Activated CD4-positive, alpha-beta T cell treated with anti-CD3 and anti-CD28 coated beads, Interleukin-2, amount 50 U/mL, for 24 hours (primary cell): ENCODE data around the gene RELA.
"Not testable (repeated sequence)": the region's sequence is repeated elsewhere in the genome, so short reads cannot be mapped to it uniquely, and the experiment has no call there.

Experiments
- DNase-seq, 2 donors: peaks; one replicate each; pipeline ENCODE4 v3.0.0-alpha.2; 2020; ENCODE audit warnings: low read depth in 1 of 2, low spot score in 1 of 2

The RELA gene

DNA sequence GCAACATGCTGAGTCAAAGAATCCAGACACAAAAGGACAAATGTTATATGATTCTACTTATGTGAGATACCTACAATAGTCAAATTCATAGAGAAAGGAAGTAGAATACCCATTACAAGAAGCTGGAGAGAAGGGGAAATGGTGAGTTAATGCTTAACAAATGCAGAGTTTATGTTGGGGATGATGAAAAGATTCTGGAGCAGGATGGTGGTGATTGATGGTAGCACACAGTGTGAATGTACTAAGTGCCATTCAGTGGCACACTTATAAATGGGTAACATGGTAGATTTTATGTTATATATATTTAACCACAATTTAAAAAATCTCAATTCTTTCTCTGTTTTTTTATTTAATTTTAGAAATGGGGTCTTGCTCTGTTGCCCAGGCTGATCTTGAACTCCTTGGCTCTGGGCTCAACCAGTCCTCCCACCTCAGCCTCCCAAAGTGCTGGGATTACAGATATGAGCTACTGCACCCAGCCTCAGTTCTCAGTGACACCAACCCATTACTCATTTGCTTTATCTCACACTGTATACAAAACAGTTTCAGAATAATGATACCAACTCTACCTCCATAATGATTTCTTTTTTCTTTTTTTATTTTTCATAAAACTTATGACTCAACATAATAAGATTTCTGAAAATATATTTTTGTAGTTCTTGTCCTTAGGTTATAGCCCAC is 9.6 kb upstream of the RELA start:
- no peak for DNase-seq

DNA sequence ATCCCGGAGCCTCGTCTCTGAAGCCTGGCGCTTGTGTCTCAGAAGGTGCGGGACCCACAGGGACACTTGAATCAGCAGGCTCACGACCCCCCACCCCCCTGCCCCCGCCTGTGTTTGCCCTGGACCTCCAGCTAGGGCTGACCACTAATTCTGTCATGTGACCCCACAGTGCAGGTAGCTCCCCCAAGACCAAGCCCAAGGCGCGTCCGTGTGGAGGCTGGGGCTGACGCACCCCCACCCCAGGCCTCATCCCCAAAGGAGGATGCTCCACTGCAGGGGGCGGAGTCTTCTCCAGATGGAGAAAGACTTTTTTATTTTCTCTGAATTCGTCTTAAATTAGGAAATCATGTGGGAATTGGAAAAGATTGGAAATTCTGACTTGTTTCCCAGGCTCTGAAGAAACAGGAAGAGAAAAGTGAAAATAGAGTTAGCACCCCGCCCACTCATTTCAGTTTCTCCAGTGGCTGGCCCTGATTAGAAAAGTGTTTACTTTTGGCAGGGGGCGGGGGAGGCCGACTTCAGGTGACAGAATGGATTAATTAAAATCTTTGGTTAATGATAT is 1.0 kb upstream of the RELA start:
- peak in 1 of 2 donors; percentile 52 for DNase-seq

DNA sequence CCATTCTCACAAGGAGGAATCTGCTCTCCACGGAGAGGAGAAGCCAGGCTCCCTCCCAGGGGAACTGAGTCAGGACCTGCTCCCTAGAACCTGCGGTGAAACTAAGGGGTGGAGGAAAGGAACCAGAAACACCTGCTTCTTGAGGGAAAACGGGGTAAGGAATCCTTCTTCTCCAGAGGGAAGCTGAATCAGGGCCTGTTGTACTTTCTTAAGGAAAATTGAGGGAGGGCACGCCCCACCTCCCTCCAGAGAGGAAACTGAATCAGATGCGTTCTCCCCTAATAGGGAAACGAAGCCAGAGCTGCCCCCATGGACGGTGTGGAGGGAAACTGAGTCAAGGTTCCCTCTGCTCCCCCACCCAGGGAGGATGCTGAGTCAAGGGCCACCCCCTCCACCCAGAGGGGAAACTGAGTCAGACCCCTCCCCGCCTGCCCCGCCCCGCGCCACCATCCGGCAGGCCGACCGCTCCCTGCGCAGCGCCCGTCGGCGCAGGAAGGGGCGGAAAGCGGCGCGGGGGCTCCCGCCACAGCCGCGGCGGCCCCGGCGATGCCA is 393 bp downstream of the RELA start:
- DNase-seq = no peak

DNA sequence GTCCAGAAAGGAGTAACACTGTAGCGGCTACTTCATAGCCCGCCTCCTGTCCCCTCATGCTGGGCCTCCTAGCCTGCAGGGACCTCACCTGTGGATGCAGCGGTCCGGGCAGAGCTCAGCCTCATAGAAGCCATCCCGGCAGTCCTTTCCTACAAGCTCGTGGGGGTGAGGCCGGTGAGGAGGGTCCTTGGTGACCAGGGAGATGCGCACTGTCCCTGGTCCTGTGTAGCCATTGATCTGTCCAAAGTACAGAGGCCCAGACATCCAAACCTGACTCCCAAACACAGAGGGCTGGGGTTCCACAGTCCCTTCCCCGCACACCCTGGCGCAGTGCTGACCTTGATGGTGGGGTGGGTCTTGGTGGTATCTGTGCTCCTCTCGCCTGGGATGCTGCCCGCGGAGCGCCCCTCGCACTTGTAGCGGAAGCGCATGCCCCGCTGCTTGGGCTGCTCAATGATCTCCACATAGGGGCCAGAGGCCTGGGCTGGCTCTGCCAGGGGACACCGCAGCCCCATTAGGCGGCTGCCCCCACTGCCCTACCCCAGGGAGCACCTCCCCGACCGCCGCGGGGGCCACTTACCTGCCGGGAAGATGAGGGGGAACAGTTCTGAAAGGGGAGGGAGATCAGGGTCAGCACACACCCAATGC is 993 bp downstream of the RELA start:
- DNase-seq = no peak

DNA sequence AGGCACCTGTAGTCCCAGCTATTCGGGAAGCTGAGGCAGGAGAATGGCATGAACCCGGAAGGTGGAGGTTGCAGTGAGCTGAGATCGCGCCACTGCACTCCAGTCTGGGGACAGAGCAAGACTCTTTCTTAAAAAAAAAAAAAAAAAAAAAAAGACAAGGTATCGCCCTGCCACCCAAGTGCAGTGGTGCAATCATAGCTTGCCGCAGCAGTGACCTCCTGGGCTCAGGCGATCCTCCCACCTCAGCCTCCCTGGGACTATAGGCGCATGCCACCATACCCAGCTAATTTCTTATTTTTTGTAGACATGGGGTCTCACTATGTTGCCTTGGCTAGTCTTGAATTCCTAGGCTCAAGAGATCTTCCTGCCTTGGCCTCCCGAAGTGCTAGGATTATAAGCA is 1.8 kb downstream of the RELA start:
- DNase-seq = not testable (repeated sequence)

DNA sequence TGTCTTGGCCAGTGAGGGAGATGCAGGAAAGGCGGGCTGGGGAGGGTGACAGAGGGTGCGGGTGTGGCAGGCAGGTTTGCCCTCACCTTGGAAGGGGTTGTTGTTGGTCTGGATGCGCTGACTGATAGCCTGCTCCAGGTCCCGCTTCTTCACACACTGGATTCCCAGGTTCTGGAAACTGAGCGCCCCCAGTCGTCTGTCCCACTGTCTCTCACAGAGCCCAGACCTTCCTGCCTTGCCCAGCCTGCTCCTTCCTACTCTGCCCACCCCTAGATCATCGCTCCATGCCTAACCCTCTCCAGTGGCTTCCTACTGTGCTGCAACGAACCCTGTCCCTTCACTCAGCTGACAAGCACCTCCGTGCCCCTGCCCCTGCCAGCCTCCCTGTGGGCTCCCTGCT is 2.7 kb downstream of the RELA start:
- DNase-seq = no peak

DNA sequence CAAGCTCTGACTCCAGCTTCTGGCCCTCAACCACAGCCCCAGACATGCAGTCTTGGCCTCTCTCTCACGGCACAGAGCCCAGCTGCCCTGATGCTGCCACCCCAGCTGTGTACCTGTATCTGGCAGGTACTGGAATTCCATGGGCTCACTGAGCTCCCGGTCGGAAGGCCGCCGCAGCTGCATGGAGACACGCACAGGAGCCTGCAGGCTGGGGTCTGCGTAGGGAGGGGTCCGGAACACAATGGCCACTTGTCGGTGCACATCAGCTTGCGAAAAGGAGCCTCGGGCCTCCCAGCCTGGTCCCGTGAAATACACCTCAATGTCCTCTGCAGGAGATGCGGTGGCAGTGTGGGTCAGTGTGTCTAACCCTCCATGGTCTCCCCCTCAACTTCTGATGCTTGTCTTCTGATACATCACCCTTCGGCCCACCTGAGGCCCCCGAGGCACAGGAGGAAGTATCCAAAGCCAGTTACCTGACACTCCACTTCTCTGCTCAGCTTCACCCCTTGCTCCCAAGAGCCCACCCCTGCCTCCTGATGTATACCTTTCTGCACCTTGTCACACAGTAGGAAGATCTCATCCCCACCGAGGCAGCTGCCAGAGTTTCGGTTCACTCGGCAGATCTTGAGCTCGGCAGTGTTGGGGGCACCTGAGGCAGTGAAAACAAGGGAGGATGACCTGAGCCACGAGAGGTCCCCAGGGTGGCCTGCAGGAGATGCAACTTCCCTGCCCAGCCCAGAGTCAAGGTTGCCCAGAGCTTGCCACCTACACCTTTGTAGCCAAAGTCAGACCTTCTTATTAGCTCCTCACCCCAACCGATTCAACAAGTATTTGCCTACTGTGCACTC is 4.3 kb downstream of the RELA start:
- no peak for DNase-seq

DNA sequence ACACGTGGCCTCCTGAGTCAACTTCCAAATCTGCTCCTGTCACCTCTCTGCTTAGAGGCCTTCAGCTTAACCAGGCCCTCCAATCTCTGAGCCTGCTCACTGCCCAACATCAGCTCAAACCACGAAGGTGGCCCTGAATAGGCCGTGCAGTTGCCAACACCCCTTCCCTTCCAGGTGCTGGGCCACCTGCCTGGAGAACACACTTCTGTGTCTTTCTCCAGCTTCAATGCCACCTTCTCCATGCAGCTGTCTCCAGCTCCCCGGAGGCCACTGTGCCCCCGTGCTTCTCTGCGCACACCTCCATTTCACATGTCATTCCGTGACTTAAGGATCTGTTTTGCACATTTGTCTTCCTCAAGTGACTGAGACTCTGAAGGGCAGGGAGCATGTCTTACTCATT is 5.3 kb downstream of the RELA start:
- no peak for DNase-seq

DNA sequence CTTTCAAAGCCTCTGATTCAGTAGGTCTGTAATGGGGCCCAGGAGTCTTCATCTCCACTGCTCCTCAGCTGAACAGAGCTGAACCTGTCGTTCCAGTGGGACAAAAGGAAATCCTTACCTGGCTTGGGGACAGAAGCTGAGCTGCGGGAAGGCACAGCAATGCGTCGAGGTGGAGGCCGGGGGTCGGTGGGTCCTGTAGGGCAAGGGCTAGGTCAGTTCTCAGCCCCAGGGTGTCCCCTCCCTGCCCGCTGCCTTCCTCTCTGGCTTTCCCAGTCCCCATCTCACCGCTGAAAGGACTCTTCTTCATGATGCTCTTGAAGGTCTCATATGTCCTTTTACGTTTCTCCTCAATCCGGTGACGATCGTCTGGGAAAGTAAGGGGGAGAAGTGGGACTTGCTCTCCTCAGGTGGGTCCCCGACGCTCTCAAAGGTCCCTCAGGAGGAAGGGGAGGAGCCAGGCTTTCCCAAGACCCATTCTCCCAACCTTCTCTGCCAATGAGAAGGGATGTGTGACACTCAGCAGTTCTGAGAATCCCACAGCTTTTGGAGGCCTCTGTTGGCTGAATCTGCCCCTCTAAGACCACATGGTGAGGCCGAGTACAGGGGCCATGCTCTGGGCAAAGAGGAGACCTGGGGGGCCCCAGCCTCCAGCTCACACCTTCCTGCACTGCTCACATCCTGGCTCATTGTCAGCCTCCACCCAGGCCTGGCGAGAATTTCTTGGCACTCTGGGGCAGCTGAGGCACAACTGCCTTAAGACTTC is 7.0 kb downstream of the RELA start:
- no peak for DNase-seq

DNA sequence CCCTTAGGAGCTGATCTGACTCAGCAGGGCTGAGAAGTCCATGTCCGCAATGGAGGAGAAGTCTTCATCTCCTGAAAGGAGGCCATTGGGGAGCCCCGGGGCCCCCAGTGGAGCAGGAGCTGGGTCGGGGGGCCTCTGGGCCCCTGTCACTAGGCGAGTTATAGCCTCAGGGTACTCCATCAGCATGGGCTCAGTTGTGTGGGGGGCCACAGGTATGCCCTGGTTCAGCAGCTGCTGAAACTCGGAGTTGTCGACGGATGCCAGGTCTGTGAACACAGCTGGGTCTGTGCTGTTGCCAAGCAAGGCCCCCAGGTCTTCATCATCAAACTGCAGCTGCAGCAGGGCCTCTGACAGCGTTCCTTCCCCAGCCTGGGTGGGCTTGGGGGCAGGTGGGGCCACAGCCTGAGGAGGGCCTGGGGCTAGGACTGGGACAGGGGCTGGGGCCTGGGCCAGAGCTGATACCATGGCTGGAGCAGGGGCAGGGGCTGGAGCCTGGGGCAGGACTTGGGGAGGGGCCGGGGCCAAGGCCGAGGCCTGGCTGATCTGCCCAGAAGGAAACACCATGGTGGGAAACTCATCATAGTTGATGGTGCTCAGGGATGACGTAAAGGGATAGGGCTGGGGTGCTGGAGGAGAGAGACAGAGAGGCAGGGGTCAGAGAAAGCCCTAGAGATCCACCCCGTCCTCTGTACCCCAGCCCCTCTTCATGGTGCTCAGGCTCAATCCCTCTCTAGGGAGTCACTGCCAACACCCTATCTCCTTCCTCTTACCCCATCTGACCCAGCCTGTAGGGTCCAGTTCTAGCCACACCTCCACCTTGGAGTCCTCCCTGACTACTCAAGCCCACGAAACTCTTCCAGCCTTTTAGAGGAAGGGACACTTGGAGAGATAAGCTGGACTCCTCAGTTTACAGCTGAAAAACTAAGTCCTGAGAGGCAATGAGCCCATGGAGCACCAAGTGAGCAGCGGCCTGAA is 8.1 kb downstream of the RELA start:
- no peak for DNase-seq

DNA sequence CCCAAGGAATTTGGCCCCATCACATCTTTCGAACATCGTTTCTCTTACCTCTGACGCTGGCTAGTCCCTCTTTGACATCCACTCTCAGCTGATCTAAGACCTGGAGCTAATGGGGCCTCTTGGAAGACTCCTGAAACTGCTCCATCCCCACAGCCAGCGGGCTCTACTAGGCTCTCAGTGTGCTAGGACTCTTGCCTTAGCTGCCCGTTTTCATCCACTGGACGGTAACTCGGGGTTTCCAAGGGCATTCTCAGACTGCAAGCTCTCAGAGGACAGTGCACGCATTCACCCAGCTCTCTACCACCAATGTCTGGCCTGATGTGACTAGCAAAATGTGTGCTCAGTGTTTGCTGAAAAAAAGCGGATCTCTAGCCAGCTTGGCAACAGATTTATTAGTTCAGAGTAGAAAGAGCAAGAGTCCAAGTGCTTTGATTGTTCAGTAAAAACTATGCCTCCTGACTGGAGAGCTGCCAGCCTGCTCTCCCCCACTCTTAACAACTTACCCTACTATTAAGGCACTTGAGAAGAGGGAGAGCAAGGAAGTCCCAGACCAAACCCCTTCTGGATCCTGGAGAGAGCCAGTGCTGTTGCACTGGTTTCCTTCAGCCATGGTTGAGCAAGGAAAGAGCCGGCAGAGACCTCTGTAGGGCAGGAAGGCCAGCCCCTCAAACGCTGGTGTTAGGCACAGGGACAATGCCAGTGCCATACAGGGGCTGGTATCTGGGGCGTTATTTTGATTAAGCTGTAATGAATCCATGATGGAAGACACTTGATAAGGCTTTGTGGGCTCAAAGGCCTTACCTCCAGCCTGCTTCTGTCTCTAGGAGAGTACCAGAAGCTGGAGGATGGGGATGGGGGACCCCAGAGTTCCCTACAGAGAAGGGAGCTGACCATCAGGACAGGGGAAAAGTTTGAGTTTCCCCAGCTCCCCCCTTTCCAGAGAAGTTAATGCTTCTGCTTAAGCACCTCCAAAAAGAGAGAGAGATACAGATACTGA is 9.2 kb downstream of the RELA start:
- DNase-seq = no peak

DNA sequence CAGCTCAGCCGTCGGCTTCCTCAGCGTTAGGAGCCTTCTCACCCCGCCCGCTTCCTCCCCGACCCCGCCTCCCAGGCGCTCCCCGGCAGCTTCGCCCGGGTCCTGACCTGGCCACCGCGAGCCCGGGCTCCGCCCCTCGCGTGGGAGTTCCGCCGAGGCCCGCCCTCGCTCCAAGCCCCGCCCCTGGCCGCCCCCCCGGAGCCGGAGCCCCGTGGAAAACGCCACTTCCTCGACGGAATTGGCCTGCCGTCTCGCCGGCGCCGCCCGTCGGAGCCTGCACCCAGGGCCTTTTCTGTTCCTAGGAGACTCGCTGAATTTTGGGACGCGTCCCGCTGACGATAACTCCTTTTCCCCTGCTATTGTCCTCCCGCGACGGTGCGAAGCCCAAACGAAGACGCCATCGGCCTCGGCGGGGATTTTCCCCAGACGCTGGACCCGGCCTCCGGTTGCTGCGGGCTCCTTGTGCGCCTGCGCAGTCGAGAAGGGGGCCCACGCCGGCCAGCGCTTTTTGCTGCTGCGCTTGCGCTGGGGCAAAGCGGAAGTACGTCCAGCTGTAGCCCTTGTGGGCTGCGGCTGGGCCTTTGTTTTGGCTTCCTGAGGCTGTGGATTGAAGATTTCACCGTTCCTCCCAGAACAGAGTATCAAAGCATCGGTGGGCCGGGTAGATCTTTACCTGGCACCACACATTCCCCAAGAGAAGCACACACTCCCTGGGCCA is 10.0 kb downstream of the RELA start:
- peak; percentile 89 to 93 for DNase-seq

DNA sequence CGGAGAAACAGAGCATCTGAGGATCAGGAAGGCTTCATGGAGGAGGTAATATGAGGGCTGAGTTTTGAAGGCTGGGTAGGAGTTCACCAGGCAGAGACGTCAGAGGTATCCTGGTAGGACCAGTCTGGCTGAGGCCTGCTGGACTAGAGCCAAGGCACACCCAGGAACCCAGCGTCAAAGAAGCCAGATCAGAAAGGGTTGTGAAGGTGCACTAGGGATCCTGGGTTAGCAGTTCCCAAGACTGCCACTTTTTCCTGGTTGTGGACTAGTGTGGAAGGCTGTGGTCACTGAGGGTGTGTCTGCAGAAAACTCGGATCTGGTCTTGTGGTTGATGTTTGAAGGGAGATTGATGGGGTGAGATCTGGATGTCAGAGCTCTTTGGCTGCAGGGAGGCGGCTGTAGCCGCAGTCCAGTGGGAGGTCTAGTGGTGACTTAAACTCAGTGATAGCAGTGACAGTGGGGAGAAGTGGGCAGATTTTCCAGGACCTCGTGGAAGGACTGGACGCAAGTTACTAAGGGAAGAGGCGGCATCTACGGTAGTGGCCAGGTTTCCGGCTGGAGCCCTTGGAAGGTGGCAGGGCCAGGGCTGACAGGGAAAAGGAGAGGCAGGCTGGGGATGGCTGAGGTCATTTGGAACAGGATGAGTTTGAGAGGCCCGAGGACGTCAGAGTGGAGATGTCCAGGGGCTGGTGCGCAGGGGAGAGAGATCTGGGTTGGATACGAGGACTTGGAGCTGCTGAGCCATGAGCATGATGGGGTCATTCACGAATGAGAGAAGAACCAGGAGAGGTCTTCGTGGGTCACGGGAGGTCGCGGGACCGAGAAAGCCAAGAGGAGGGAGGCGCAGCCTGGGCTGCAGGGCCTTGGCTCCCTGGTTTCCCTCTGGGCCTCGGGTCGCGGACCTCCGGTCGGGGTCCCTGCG is 10.9 kb downstream of the RELA start:
- DNase-seq = no peak

DNA sequence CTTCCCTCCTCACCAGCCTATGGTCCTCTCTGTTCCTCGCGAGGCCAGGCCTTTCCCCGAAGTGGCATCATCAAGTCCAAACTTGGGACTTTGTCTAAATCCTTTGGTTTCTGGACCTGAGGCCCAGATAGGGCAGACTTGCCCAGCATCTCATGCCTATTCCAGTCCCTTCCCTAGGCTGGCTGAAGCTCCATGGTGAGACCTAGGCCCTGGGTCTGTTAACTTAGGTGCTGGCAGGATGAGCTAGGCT is 11.5 kb downstream of the RELA start:
- DNase-seq = no peak

DNA sequence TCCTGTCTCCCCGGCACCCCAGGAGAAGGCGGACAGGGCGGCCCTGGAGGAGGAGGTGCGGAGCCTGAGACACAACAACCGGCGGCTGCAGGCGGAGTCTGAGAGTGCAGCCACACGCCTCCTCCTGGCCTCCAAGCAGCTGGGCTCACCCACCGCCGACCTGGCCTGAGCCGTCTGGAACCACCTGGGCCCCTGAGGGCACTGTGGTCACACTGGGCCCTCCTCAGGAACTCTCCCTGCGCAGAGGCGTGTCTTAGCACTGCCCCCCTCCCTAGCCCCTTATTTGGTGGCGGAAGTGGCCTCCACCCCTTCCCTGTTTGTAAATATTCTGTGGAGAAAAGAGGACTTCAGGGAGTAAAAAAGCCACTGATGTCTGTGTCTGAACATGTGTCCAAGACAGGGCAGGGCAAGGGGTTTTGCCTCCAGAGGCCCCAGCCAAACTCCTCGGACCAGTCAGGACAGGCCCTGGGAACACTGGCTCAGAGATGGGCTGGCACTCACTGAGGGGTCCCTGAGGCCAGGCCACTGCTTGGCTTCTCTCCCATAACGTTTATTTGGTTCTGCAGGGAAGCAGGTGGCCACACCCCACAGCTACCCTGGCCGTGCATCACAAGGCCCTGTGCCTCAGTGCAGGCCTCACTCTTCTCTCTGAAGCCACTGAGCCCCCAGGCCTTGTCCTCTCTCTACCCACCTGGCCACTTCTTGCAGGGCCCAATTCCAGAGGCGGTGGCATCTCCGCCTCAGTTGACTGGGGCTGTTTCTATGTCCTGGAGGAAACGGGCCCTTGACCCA is 12.0 kb downstream of the RELA start:
- no peak for DNase-seq
